ENCODE data around the gene HOXA13.

Gene HOXA13

DNA sequence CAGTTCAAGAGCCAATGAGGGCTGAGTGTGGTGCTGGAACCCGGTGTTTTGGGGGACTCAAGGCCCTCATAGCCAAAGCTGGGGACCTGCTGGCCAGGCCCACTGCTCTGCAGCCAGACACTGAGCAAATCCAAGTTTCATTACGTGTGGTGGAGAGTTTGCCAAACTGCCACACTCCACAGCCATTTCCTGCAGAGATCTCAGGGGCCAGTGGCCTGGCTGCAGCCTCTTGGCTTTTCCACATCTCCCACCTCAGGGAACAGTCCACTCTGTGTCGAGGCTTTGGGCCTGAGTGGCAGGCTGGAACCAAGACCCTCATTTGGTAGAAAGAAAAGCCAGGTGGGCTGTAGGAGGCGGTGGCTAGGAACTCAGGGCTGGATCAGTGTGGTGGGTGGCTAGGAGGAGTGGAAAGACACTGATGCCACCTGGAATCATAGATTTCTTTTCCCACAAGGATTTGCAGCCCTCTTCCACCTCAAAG lies 18.1 kb downstream of the HOXA13 start:
- DNase-seq (ENCODE audit: low spot score): no peak

- DNase-seq (ENCODE audit: low spot score): no peak
Measured at GRCh38 chr7:27180431-27181420, 19.2 kb downstream of the HOXA13 start.

GRCh38 chr7:27179503-27180430 lies 20.1 kb downstream of the HOXA13 start:
- DNase-seq (ENCODE audit: low spot score): peak; percentile 94

DNA sequence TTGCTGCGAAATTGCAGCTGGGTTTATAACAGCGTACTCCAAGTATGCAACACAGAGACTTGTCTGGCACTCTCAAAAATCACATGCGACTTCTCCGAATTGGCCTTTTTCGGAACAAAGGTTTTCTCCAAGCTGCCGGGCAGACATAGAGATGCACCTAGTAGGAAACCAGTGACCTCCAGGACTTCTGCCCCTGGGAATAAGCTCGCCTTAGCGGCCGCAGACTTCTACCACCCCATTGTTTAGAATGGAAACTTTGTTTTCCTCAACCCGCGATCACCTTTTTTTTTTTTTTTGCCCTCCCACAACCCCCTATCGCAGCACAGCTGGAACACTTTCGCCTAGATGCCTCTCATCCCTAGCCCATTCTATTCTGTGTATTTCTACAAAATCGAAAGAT lies 20.9 kb downstream of the HOXA13 start:
- DNase-seq (ENCODE audit: low spot score): no peak

GRCh38 chr7:27178366-27178765 lies 21.5 kb downstream of the HOXA13 start:
- no peak for DNase-seq (ENCODE audit: low spot score)

DNA sequence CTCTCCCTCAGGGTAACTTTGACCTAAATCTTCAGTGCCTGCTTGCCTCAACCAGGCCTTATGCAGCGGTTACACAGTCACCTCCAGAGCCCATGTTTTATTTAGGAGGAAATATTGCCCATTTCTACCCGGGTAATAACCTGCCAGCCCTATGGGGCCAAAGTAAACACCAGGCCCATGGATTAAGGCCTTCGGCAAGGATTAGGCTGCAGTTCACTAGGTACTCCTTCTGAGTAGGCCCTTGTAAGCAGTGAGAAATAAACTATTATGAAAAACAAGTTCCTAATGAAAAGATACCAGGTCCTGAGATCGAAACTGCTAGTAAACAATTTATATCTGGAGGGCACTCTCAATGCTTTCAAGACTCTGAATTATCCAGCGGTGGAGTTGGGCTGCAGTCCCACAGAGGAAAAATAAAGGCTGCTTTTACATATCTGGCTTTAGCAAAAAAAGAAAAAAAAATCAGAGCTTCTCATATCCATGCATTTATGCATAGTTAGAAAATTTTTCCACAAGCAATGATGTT lies 22.0 kb downstream of the HOXA13 start:
- DNase-seq (ENCODE audit: low spot score): no peak

- DNase-seq (ENCODE audit: low spot score): no peak
Measured at GRCh38 chr7:27176962-27177794, 22.7 kb downstream of the HOXA13 start.

DNA sequence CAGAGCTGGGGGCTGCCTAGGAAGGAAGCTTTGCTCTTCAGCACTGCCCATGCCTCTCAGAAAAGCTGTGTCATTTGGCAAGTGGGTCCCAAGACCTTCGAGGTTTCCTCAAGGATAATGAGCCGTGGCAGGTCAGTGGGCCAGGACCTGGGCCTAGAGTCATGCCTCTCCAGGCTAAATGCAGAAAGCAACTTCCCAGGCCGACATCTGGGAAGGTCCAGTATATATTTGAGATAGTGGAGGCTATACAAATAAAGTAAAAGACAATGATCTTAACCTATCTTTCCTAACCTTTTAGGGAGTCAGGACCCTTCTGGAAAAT lies 23.4 kb downstream of the HOXA13 start:
- no peak for DNase-seq (ENCODE audit: low spot score)

DNA sequence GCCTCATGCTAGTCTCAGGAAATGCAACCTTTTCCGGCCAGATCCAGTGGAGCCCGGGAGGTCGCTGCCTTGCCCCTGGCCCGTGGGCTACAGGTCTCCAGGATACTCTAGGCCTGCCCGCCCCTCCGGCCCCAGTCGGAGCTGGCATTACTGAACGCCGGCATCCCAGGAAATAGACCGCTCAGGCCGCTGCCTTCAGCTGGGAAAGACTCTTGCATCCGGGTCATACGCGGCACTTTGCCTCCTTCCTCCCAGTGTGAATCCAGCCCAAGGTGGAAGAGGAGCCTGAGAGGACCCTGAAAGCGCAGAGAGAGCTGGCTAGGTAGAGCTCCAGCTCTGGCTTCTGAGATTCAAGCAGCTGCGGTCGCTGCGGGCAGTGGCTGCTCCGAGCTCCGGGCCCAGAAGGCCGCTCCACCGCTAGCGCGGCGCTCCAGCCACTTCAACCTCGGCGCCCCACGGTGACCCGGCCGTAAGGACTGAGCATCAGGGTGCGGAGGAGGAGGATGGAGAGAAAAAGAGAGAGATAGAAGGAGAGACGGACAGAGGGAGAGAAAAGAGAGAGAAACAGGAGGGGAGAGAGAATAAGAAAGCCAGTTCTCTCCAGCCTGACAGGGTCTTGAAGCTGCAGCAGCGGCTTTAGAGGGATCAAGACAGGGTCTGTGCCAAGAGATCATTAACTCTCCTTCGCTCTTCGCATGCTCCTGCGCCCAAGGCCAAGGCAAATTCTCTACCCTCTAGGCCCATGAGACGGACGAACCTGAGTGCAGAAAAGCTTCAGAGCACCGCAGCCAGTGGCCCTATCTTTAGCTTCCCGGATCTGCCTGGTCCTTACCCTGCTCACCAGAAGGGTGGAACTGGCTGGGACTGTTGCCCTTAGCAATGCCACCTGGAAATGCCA lies 24.0 kb downstream of the HOXA13 start:
- no peak for DNase-seq (ENCODE audit: low spot score)

DNA sequence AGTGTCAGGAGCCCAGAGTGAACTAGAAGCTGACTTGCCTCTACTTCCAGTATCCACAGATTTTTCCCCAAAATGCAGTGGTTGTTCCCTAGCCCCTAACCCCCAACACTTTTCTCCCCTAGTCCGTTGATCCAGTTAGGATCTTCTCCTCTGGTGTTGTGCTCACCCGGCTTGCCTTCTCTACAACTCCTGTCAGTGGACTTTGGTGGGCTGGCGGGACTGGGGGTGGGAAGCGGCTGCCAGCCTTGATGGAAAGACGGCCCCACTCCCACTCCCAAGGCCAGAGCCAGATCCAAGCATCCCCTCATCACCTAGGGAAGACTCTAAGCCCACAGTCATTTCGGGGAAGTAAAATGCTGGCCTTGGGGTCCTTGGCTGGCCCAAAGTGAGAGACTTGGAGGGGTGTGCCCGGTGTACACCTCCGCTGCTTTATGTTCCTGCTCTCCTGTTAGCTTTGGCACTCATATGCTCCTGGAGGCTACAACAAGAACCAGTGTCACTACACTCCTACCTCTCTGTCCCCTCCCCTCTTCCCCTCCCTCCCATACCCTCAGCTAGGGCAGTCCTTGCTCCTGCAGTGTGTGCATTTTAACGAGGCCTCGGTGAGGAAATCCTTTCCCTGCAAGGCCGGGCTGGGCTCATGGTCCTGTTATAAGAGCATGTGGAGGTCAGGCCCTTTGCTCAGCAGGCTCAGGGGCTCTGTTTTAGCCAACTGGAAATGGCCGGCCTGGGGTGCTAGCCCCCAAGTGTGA lies 24.8 kb downstream of the HOXA13 start:
- peak; percentile 78 for DNase-seq (ENCODE audit: low spot score)

- DNase-seq (ENCODE audit: low spot score): no peak
Measured at GRCh38 chr7:27173956-27174873, 25.7 kb downstream of the HOXA13 start, which contains the start of gene HOXA10. HOXA10 (minus strand) TSS chr7:27174320; CDS start chr7:27174306, 14 bp downstream.

DNA sequence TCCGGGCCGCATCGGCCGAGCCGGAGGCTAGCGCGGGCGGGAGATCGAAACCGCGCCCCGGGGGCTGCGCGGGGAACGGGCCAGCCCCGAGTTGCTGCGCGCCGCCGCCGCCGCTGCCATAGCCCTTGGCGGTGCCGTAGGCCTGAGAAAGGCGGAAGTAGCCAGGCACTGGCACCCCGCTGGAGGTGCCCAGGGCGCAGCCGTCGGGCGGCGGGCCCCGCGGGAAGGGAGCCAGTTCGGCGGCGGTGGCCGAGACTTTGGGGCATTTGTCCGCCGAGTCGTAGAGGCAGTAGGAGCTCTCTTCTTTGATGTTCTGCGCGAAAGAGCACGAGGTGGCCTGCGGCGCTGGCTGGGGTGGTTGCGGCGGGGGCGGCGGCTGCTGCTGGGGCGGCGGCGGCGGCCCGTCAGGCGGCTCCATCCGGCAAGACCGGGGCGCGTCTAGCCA lies 26.4 kb downstream of the HOXA13 start:
- no peak for DNase-seq (ENCODE audit: low spot score)

GRCh38 chr7:27172823-27173510 lies 26.9 kb downstream of the HOXA13 start:
- no peak for DNase-seq (ENCODE audit: low spot score)

DNA sequence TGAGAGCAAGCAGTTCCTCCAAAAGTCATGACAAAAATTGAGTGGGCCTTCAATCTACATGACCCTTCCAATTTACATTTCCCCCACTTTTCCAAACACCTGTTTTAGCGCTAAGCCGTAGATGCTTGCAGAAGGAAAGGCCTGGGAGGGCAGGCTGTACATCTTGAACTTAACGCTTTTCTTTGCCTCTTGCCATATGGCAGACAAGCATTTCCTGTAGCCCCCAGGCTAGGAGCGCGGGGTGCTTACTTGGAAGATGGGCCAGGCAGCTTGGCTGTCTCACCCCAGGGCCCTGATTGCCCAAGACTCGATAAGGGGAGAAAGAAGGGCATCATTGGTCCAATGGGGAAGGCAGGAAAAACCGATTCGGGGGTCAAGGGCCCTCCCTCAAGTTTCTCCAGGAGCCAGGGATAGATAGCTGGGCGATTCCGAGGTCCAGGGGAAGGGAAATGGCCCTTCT lies 27.5 kb downstream of the HOXA13 start:
- DNase-seq (ENCODE audit: low spot score): no peak

DNA sequence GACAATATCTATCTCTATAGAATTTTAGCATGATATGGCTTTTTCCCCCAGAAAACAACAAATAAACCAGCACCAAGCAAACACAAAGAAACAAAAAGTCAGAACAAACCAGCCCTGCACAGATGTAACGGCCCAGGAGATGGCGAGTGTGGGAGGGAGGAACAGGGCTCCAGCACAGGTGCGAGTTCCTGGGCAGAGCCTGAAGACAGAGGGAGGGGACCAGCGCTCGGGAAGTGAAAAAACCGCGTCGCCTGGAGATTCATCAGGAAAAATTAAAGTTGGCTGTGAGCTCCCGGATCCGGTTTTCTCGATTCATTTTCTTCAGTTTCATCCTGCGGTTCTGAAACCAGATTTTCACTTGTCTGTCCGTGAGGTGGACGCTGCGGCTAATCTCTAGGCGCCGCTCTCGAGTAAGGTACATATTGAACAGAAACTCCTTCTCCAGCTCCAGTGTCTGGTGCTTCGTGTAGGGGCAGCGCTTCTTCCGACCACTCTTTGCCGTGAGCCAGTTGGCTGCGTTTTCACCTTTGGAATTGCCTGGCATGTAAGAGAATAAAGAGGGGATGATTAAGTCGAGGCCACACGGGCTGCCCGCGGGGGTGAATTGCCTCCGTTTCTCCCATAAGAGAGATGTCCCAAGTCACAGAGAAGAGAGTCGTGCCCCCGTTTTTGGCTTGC lies 28.1 kb downstream of the HOXA13 start:
- DNase-seq (ENCODE audit: low spot score): no peak

GRCh38 chr7:27171325-27171636 lies 28.6 kb downstream of the HOXA13 start:
- no peak for DNase-seq (ENCODE audit: low spot score)
